Esophagus mucosa (tissue), 1 donor: Measurements from ENCODE around the gene KAT7. TPM values are rescaled to one million over a fixed set of nuclear protein-coding genes. Genes with fewer than 3 reads are reported as not detected.

ENCODE experiments used
- ATAC-seq: fragments of 200-7000 bp; cut with Tn5 transposase; one replicate; pipeline ENCODE4 v1.9.1; 2020
- total RNA-seq: library from RNA; stranded (reverse); gene quantifications from one replicate; pipeline ENCODE4 v1.2.4, GENCODE V29; 2023
- donor health status: DM: yes; HTN: yes; CAD: no.

KAT7 gene
- total RNA-seq, 1 donor from 2014 or later: 33.7 TPM

GRCh38 chr17:49760932-49761558 lies 27.4 kb upstream of the KAT7 start:
- no peak for ATAC-seq

- no peak for ATAC-seq
Measured at GRCh38 chr17:49762151-49762941, 26.1 kb upstream of the KAT7 start.

GRCh38 chr17:49763735-49764558 lies 24.5 kb upstream of the KAT7 start, which contains the start of gene FAM117A:
Gene FAM117A (minus strand): TSS chr17:49764131. CDS start chr17:49764087, 44 bp downstream.
- ATAC-seq: peak; percentile 99

- no peak for ATAC-seq
Measured at GRCh38 chr17:49764559-49765180, 23.8 kb upstream of the KAT7 start.

- ATAC-seq: no peak
Measured at GRCh38 chr17:49766918-49767530, 21.5 kb upstream of the KAT7 start.

- ATAC-seq: peak; percentile 50
Measured at GRCh38 chr17:49775546-49776260, 12.8 kb upstream of the KAT7 start.

- no peak for ATAC-seq
Measured at GRCh38 chr17:49776551-49777300, 11.8 kb upstream of the KAT7 start.

- ATAC-seq: no peak
Measured at GRCh38 chr17:49777563-49777962, 10.9 kb upstream of the KAT7 start.

GRCh38 chr17:49779156-49779738 lies 9.2 kb upstream of the KAT7 start:
- peak; percentile 24 for ATAC-seq

- peak; percentile 43 for ATAC-seq
Measured at GRCh38 chr17:49779739-49780231, 8.7 kb upstream of the KAT7 start.

GRCh38 chr17:49783071-49783715 lies 5.3 kb upstream of the KAT7 start:
- ATAC-seq: no peak

GRCh38 chr17:49783791-49784190 lies 4.7 kb upstream of the KAT7 start:
- no peak for ATAC-seq

- ATAC-seq: no peak
Measured at GRCh38 chr17:49784636-49785035, 3.8 kb upstream of the KAT7 start.

- no peak for ATAC-seq
Measured at GRCh38 chr17:49787884-49788477, 500 bp upstream of the KAT7 start.

GRCh38 chr17:49789243-49789578 lies 730 bp downstream of the KAT7 start:
- ATAC-seq: no peak

GRCh38 chr17:49793309-49793708 lies 4.8 kb downstream of the KAT7 start:
- no peak for ATAC-seq

- no peak for ATAC-seq
Measured at GRCh38 chr17:49795372-49795771, 6.9 kb downstream of the KAT7 start.

GRCh38 chr17:49798182-49798581 lies 9.7 kb downstream of the KAT7 start:
- ATAC-seq: no peak

- ATAC-seq: no peak
Measured at GRCh38 chr17:49798738-49799137, 10.3 kb downstream of the KAT7 start.
